Pancreas (tissue), 10 donors: ENCODE measurements around the gene IPCEF1. TPM values are rescaled to one million over a fixed set of nuclear protein-coding genes. Genes with fewer than 3 reads are reported as not detected.

Source experiments
- ATAC-seq, 4 donors: fragments of 200-7000 bp; cut with Tn5 transposase; one replicate each; pipeline versions ENCODE4 v1.8.0 to v1.9.1; 2020; ENCODE audit warnings: mild to moderate bottlenecking in 4 of 4, moderate library complexity in 4 of 4
- DNase-seq, 6 donors: peaks; one replicate each; pipeline ENCODE4 v3.0.0-alpha.2; 2020
- FAIRE-seq: peaks from 2 replicates; lab custom pipeline; 2012; peaks lifted over from hg19 to GRCh38; lab: Jason Lieb, UNC
- H3K27ac ChIP-seq, 4 donors: fragments of 200-600 bp; sonication (generic); 1 replicate in 3 of 4; 2 replicates in 1 of 4; pipeline versions ENCODE4 v1.5.0 to v1.8.0; 2020
- H3K27me3 ChIP-seq, 4 donors: fragments of 200-600 bp; one replicate each; pipeline ENCODE4 v1.8.0; 2021
- H3K36me3 ChIP-seq, 3 donors: fragments of 200-600 bp; sonication (generic) in 1 of 3; one replicate each; pipeline versions ENCODE4 v1.5.0 to v1.8.0; 2020 to 2021
- H3K4me1 ChIP-seq, 3 donors: fragments of 200-600 bp; one replicate each; pipeline ENCODE4 v1.8.0; 2021
- H3K4me3 ChIP-seq, 4 donors: fragments of 200-600 bp; sonication (generic) in 2 of 4; one replicate each; pipeline versions ENCODE4 v1.5.0 to v1.8.0; 2020 to 2021
- H3K9me3 ChIP-seq, 4 donors: fragments of 200-600 bp; one replicate each; pipeline ENCODE4 v1.8.0; 2021
- CTCF ChIP-seq, 4 donors: fragments of 200-600 bp; sonication (generic) in 3 of 4; IDR thresholded peaks; one replicate each; pipeline versions ENCODE4 v1.5.0 to v1.8.0; 2021; ENCODE audit warnings: antibody characterized with exemption in 4 of 4
- WGBS, 2 donors: extraction: QIAGEN DNeasy Blood & Tissue Kit; methylation state at CpG; one replicate each; pipeline ENCODE4 v1.1.7; 2013; 5-methylcytosine and 5-hydroxymethylcytosine counted together
- intact Hi-C, 3 donors: fragments of 100-400 bp; cut with DNase I; formaldehyde crosslinking; loops; one replicate each; pipeline versions ENCODE4 v1.11.1 to v1.14.2; 2022
- polyA plus RNA-seq, 2 donors: library from polyadenylated mRNA; stranded (reverse); fragments of 200-250 nt; gene quantifications; one replicate each; pipeline ENCODE4 v1.2.3, GENCODE V29; 2013
- total RNA-seq, 6 donors: library from RNA; stranded (reverse); fragmentation: NEBNext Ultra II Directional in 4 of 6; extraction: Animal tissue kit (Norgen Biotek cat#: 25700) in 4 of 6; gene quantifications; one replicate each; pipeline versions ENCODE4 v1.2.1 to v1.2.4, GENCODE V29; 2021 to 2023
- donor health status: healthy with polysubstance abuse.
- donor health status: DM: no; HTN: no; CAD: no; lungs with moderate emphysema.
- donor health status: DM: no; HTN: no; CAD: no.
- donor health status: control.
- donor health status: control.
- donor health status: Bipolar disorder and iron deficiency.
- donor health status: DM: yes; HTN: yes; CAD: no.
- donor health status: DM: no; HTN: no; CAD: no.
- donor health status: DM: no; HTN: no; CAD: no.
- donor health status: DM: yes; HTN: yes; CAD: no.

IPCEF1 gene
- total and polyA plus RNA-seq, 8 donors: 0.53 to 4.4 (median 1.8) TPM

- FAIRE-seq (no peak), ATAC-seq (peak in 1 of 4 donors; percentile 36), DNase-seq (no peak)
- Histone ChIP-seq H3K36me3 (no peaks in the 10 kb centered on the region), H3K27ac (no peak overlapping the region), H3K27me3 (no peaks in the 10 kb centered on the region), H3K9me3 (no peaks in the 10 kb centered on the region), H3K4me3 (no peak overlapping the region), H3K4me1 (no peaks in the 10 kb centered on the region)
- no peak for TF ChIP-seq CTCF (IDR thresholded peaks at IDR 0.05)
- intact Hi-C loops: no loop called here
- 93 to 96% methylated on average over 4 of the region's 4 CpGs for WGBS, 2 donors
These were observed 122.4 kb downstream of the IPCEF1 start for GRCh38 chr6:154234019-154234772.

GRCh38 chr6:154233383-154233782 is 123.2 kb downstream of the IPCEF1 start:
- DNase-seq: no peak
- no peak for FAIRE-seq
- Histone ChIP-seq H3K36me3 (no peaks in the 10 kb centered on the region), H3K9me3 (no peaks in the 10 kb centered on the region), H3K27ac (no peak overlapping the region), H3K4me3 (no peak overlapping the region), H3K4me1 (no peaks in the 10 kb centered on the region), H3K27me3 (no peaks in the 10 kb centered on the region)
- WGBS, 2 donors: 95 to 99% methylated on average over 2 of the region's 2 CpGs
- intact Hi-C loops: no loop called here
- ATAC-seq: no peak
- TF ChIP-seq CTCF (IDR thresholded peaks at IDR 0.05): no peak

- FAIRE-seq (no peak), ATAC-seq (no peak), DNase-seq (no peak)
- no peak for TF ChIP-seq CTCF (IDR thresholded peaks at IDR 0.05)
- intact Hi-C loops: no loop called here
- Histone ChIP-seq H3K4me3 (no peak overlapping the region), H3K9me3 (no peaks in the 10 kb centered on the region), H3K27ac (no peak overlapping the region), H3K4me1 (no peaks in the 10 kb centered on the region), H3K27me3 (no peaks in the 10 kb centered on the region), H3K36me3 (no peaks in the 10 kb centered on the region)
- WGBS, 2 donors: 85 to 86% methylated on average over 7 of the region's 7 CpGs
These were observed 124.3 kb downstream of the IPCEF1 start for GRCh38 chr6:154232013-154232910.

- ATAC-seq: no peak
- Histone ChIP-seq H3K27ac (no peak overlapping the region), H3K36me3 (no peaks in the 10 kb centered on the region), H3K4me3 (no peak overlapping the region), H3K4me1 (no peaks in the 10 kb centered on the region), H3K27me3 (no peaks in the 10 kb centered on the region), H3K9me3 (no peaks in the 10 kb centered on the region)
- intact Hi-C loops: no loop called here
- FAIRE-seq: no peak
- DNase-seq: no peak
- 94% methylated on average over 5 of the region's 5 CpGs for WGBS, 2 donors
- TF ChIP-seq CTCF (IDR thresholded peaks at IDR 0.05): no peak
These were observed 125.5 kb downstream of the IPCEF1 start for GRCh38 chr6:154230910-154231595.
